Esophagus muscularis mucosa (tissue), 3 donors: ENCODE measurements around the gene LRIT2.

Source experiments
- CTCF ChIP-seq, 3 experiments: fragments of 200-600 bp in 2 of 3; fragments of 450-650 bp in 1 of 3; sonication (generic) in 2 of 3; IDR thresholded peaks; one replicate each; pipeline ENCODE4 v1.5.1; 2017 to 2019; ENCODE audit warnings: antibody characterized with exemption in 3 of 3, mild to moderate bottlenecking in 2 of 3, moderate library complexity in 1 of 3
- POLR2A ChIP-seq: fragments of 450-650 bp; IDR thresholded peaks from one replicate; pipeline ENCODE4 v1.6.1; 2017; ENCODE audit warnings: antibody characterized with exemption, moderate library complexity, mild to moderate bottlenecking, low read depth
- POLR2AphosphoS5 ChIP-seq, 2 donors: sonication (generic); formaldehyde crosslinking; IDR thresholded peaks; one replicate each; pipeline ENCODE4 v1.6.1; 2017; ENCODE audit warnings: antibody characterized with exemption in 2 of 2

GRCh38 chr10:84263716-84264115 is 38.4 kb upstream of the LRIT2 start:
- TF ChIP-seq POLR2A (no peak), POLR2AphosphoS5 (IDR thresholded peaks at IDR 0.05) (no peak), CTCF (IDR thresholded peaks at IDR 0.05) (no peak)
